ENCODE measurements around the gene RCBTB2. TPM values are rescaled to one million over a fixed set of nuclear protein-coding genes. Genes with fewer than 3 reads are reported as not detected.

RCBTB2 gene
- total and polyA plus RNA-seq, 2 donors (not counting 3 experiments of a cell fraction or from before 2014, with no cell fraction given) = 10.7 to 12.6 TPM

GRCh38 chr13:48526286-48526685 lies 6.6 kb downstream of the RCBTB2 start:
- POLR2A ChIA-PET = no interaction called here
- H3K4me2 ChIP-seq (ENCODE audit: insufficient read depth, low read length) = no peak overlapping the region
- no peak overlapping the region for H2AFZ ChIP-seq (ENCODE audit: low read depth, low read length)
- TF ChIP-seq POLR2AphosphoS5 (IDR thresholded peaks at IDR 0.05; ENCODE audit: insufficient read depth, low read depth, low read length) (no peak), MYC (IDR thresholded peaks at IDR 0.05; ENCODE audit: low read depth, low read length) (no peak), EZH2 (IDR thresholded peaks at IDR 0.05; ENCODE audit: borderline replicate concordance, low read depth, low read length, severe bottlenecking) (no peak), GATA2 (IDR thresholded peaks at IDR 0.05; ENCODE audit: insufficient read depth, insufficient read length, low read depth, low read length) (no peak), FOS (IDR thresholded peaks at IDR 0.05; ENCODE audit: borderline replicate concordance, insufficient read depth, low read length) (no peak)
- CTCF ChIA-PET = interaction anchor here (0.8 to 1.8 kb wide), 4 partner anchors 9 to 243 kb away, joined by 3 to 5 read pairs (median 4); no protein-coding TSS in a partner anchor
- intact Hi-C loops (cut with micrococcal nuclease) (no loop called here), dilution Hi-C loops (cut with MboI; ENCODE audit: extremely low pct_ligation_motif_present, low sequenced_read_pairs) (no loop called here)
- H3K4me1 ChIP-seq (ENCODE audit: control insufficient read depth, extremely low read depth, insufficient read depth, low read length) = no peaks in the 10 kb centered on the region
- no peak overlapping the region for H3K9ac ChIP-seq (replicated peaks; ENCODE audit: extremely low read depth, insufficient read depth, low read length)
- no peaks in the 10 kb centered on the region for H3K9me3 ChIP-seq (replicated peaks; ENCODE audit: control insufficient read depth, insufficient read depth, low read length)
- no peaks in the 10 kb centered on the region for H3K79me2 ChIP-seq (ENCODE audit: control insufficient read depth, insufficient read depth, low read length)
- no peak for DNase-seq (ENCODE audit: low read depth, low spot score)
- no peak overlapping the region for H3K27ac ChIP-seq (ENCODE audit: insufficient read depth, low read depth, low read length)
- H3K4me3 ChIP-seq (replicated peaks in 1 of 3; ENCODE audit: insufficient read depth in 1 of 3, low read depth in 1 of 3, low read length in 3 of 3) = no peak overlapping the region
- H4K20me1 ChIP-seq (replicated peaks; ENCODE audit: control insufficient read depth, extremely low read depth, insufficient read depth, low read length) = no peaks in the 10 kb centered on the region
- H3K9me1 ChIP-seq (replicated peaks; ENCODE audit: control insufficient read depth, extremely low read depth, insufficient read depth, low read length) = no peaks in the 10 kb centered on the region
- BruUV-seq (replicated peaks) = no TSS peak
- no peak for FAIRE-seq
- H3K27me3 ChIP-seq (ENCODE audit: control insufficient read depth in 2 of 2, insufficient read depth in 2 of 2, low read length in 2 of 2) = no peaks in the 10 kb centered on the region
- H3K36me3 ChIP-seq (ENCODE audit: control insufficient read depth in 2 of 2, extremely low read depth in 1 of 2, insufficient read depth in 2 of 2, low read length in 2 of 2) = no peaks in the 10 kb centered on the region

- Histone ChIP-seq H4K20me1 (replicated peaks; ENCODE audit: control insufficient read depth, extremely low read depth, insufficient read depth, low read length) (no peaks in the 10 kb centered on the region), H2AFZ (ENCODE audit: low read depth, low read length) (no peak overlapping the region), H3K27ac (ENCODE audit: insufficient read depth, low read depth, low read length) (no peak overlapping the region), H3K4me3 (replicated peaks in 1 of 3; ENCODE audit: insufficient read depth in 1 of 3, low read depth in 1 of 3, low read length in 3 of 3) (no peak overlapping the region), H3K4me1 (ENCODE audit: control insufficient read depth, extremely low read depth, insufficient read depth, low read length) (no peaks in the 10 kb centered on the region), H3K79me2 (ENCODE audit: control insufficient read depth, insufficient read depth, low read length) (no peaks in the 10 kb centered on the region), H3K27me3 (ENCODE audit: control insufficient read depth in 2 of 2, insufficient read depth in 2 of 2, low read length in 2 of 2) (no peaks in the 10 kb centered on the region), H3K36me3 (ENCODE audit: control insufficient read depth in 2 of 2, extremely low read depth in 1 of 2, insufficient read depth in 2 of 2, low read length in 2 of 2) (no peaks in the 10 kb centered on the region), H3K9ac (replicated peaks; ENCODE audit: extremely low read depth, insufficient read depth, low read length) (no peak overlapping the region), H3K4me2 (ENCODE audit: insufficient read depth, low read length) (no peak overlapping the region), H3K9me1 (replicated peaks; ENCODE audit: control insufficient read depth, extremely low read depth, insufficient read depth, low read length) (no peaks in the 10 kb centered on the region), H3K9me3 (replicated peaks; ENCODE audit: control insufficient read depth, insufficient read depth, low read length) (no peaks in the 10 kb centered on the region)
- FAIRE-seq = no peak
- CTCF ChIA-PET = interaction anchor here (0.8 to 1.2 kb wide), 2 partner anchors 9 to 62 kb away, joined by 4 to 5 read pairs; no protein-coding TSS in a partner anchor
- dilution Hi-C loops (cut with MboI; ENCODE audit: extremely low pct_ligation_motif_present, low sequenced_read_pairs) (no loop called here), intact Hi-C loops (cut with micrococcal nuclease) (no loop called here)
- no TSS peak for BruUV-seq (replicated peaks)
- POLR2A ChIA-PET = no interaction called here
- TF ChIP-seq POLR2AphosphoS5 (IDR thresholded peaks at IDR 0.05; ENCODE audit: insufficient read depth, low read depth, low read length) (no peak), MAX (IDR thresholded peaks at IDR 0.05; ENCODE audit: insufficient read depth, insufficient read length) (no peak), JUN (IDR thresholded peaks at IDR 0.05; ENCODE audit: borderline replicate concordance, insufficient read depth, insufficient read length, low read depth) (no peak), CTCF (IDR thresholded peaks at IDR 0.05; ENCODE audit: extremely low read depth in 1 of 2, insufficient read depth in 1 of 2, low read depth in 1 of 2, low read length in 2 of 2) (no peak), GATA2 (IDR thresholded peaks at IDR 0.05; ENCODE audit: insufficient read depth, insufficient read length, low read depth, low read length) (no peak), POLR2A (IDR thresholded peaks at IDR 0.05; ENCODE audit: low read depth, low read length) (no peak), EZH2 (IDR thresholded peaks at IDR 0.05; ENCODE audit: borderline replicate concordance, low read depth, low read length, severe bottlenecking) (no peak), MYC (IDR thresholded peaks at IDR 0.05; ENCODE audit: low read depth, low read length) (no peak), FOS (IDR thresholded peaks at IDR 0.05; ENCODE audit: borderline replicate concordance, insufficient read depth, low read length) (no peak)
- no peak for DNase-seq (ENCODE audit: low read depth, low spot score)
Measured at GRCh38 chr13:48518083-48518482, 14.8 kb downstream of the RCBTB2 start.

All from endothelial cell of umbilical vein (primary cell).